ENCODE measurements around the gene JADE3.

The JADE3 gene

GRCh38 chrX:47101206-47101605 lies 189.0 kb downstream of the JADE3 start:
- no peak for DNase-seq (ENCODE audit: low read depth in 3 of 3, low spot score in 1 of 3)
